ENCODE results near the gene ZNF816. TPM values are rescaled to one million over a fixed set of nuclear protein-coding genes. Genes with fewer than 3 reads are reported as not detected.
A peak's percentile ranks its signal among the peaks of the same experiment; 100 is the strongest.

The ZNF816 gene
- total RNA-seq (2014; rRNA removed; shearing (Covaris generic); ENCODE audit: low replicate concordance): 0.63 and 3.3 TPM in 2 replicates

DNA sequence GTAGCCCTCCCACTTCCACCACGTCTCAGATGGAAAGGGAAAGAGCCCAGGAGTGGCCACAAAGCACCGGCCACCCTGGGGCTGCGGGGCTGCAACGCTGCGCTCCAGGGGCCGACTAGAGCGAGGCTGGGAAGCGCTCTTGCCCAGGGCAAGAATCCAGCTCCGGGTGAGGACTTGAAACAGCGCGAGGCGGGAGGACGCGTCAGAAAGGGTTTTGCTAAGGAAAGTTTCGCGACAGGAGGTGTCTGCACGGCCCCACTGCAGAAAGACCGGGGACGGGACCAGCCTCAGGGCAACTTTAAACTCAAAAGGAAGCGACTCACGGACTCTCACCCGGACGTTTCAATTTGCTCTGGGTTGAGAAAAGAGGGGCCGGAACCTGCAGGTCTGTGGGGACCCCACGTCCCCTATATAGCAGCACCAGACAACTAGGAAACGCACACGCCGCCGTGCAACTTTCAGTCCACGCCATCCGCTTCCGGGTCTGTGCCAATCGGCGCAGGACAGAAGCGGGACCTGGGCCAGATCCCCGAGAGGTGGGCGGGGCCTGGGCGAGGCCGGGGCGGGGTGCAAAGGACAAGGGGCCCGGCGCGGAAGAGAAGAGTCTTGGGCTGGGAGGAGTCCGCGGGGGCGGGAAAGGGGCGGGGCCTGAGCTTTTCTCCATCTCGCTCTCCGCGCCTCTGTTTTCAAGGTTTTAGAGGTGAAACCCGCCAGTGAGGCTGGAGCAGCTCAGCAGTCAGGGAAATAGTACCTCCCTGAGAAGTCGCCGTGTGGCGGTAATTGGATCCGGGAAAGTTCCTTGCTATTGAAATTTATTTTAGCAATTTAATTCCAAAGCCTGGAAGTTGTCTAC lies at the start of gene ZNF816:
TSS of gene ZNF816 (minus strand) at position 488 of the 853 bp plus-strand sequence. CDS start 6,792 bp downstream, outside the sequence.
- Histone ChIP-seq H3K27me3 (no peaks in the 10 kb centered on the region), H3K9me3 (peaks cover 5% of the 10 kb centered on the region; the same call in 1 of the 2 replicates), H3K4me3 (peak within 1 kb of the TSS; percentile 55), H3K36me3 (no peaks in the 10 kb centered on the region)
- DNase-seq: peak; percentile 93

DNA sequence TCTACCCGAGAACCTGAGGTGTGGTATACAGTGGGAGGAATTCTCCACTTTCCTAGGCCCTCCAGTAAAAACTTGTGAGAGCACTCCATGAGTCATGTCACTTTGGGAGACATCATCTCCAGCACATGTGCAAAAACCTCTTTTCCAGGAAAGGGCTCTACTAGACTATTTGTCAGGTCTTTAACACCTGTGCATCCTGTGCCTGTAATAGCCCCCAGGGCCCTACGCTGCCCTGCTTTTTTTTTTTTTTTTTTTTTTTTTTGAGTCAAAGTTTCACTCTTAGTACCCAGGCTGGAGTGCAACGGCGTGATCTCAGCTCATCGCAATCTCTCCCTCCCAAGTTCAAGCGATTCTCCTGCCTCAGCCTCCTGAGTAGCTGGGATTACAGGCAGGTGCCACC lies 49.3 kb upstream of the ZNF816 start:
- no peak for DNase-seq
- H3K4me3 ChIP-seq: no peak overlapping the region
- no peaks in the 10 kb centered on the region for H3K27me3 ChIP-seq
- no peaks in the 10 kb centered on the region for H3K9me3 ChIP-seq
- no peaks in the 10 kb centered on the region for H3K36me3 ChIP-seq

GRCh38 chr19:53010494-53010893 lies 47.8 kb upstream of the ZNF816 start:
- H3K36me3 ChIP-seq: no peaks in the 10 kb centered on the region
- no peaks in the 10 kb centered on the region for H3K27me3 ChIP-seq
- H3K4me3 ChIP-seq: no peak overlapping the region
- no peak for DNase-seq
- H3K9me3 ChIP-seq: no peaks in the 10 kb centered on the region

- H3K4me3 ChIP-seq: no peak overlapping the region
- H3K36me3 ChIP-seq: no peaks in the 10 kb centered on the region
- H3K27me3 ChIP-seq: no peaks in the 10 kb centered on the region
- no peaks in the 10 kb centered on the region for H3K9me3 ChIP-seq
- DNase-seq: no peak
These were observed 45.5 kb upstream of the ZNF816 start for GRCh38 chr19:53008061-53008778.

DNA sequence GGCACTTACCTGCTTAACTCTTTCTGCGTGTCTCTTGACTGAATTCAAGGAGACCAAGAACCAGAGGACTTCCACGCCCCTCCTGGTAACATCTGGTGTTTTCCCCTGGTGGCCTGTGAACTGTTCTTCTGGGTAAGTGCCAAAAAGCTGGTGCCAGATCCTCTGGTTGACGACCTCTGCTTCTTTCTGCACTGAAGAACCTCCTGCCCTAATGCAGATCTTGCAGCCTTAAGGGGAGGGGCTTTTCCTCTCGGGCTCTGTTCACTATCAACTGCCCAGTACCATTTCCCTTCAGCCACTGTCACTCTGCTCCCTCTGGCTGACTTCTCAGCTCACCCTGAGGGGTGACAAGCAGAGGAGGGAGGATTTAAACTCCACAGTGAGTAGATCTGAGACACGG lies 44.9 kb upstream of the ZNF816 start:
- no peaks in the 10 kb centered on the region for H3K27me3 ChIP-seq
- H3K4me3 ChIP-seq: no peak overlapping the region
- 0 out of 2 replicates have a peak, but pooled peaks cover 2% of the 10 kb centered on the region for H3K9me3 ChIP-seq
- DNase-seq: no peak
- no peaks in the 10 kb centered on the region for H3K36me3 ChIP-seq

- H3K36me3 ChIP-seq: no peaks in the 10 kb centered on the region
- H3K4me3 ChIP-seq: no peak overlapping the region
- H3K9me3 ChIP-seq: 0 out of 2 replicates have a peak, but pooled peaks cover 2% of the 10 kb centered on the region
- DNase-seq: no peak
- H3K27me3 ChIP-seq: no peaks in the 10 kb centered on the region
These were observed 44.5 kb upstream of the ZNF816 start for GRCh38 chr19:53007200-53007599.

DNA sequence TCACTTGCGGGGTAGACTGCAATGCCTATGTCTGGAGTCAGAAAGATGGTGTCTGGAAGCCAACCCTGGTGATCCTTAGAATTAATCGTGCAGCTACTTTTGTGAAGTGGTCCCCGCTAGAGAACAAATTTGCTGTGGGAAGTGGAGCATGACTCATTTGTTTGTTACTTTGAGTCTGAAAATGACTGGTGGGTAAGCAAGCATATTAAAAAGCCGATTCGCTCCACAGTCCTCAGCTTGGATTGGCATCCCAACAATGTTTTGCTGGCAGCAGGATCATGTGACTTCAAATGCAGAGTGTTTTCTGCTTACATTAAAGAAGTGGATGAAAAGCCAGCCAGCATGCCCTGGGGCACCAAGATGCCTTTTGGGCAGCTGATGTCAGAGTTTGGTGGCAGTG lies 41.6 kb upstream of the ZNF816 start:
- Histone ChIP-seq H3K4me3 (no peak overlapping the region), H3K36me3 (no peaks in the 10 kb centered on the region), H3K9me3 (peaks cover 2% of the 10 kb centered on the region; the same call in 1 of the 2 replicates), H3K27me3 (no peaks in the 10 kb centered on the region)
- no peak for DNase-seq

DNA sequence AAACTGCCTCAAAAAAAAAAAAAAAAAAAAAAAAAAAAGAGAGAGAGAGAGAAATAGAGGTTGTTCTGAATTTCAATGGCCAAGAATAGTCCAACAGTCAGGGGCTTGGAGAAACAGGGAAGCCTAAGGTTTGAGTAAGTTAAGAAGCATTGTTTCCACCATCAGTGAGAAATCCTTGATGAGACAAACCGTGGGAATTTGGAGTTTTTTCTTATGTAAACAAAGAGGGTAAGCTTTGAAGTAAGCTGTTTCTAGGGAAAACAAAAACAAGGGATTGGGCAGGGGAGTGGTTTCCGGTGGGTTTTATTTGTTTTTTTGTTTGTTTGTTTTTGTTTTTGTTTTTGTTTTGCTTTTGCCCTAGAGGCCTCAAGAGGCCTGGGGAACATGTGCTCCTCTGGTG lies 39.8 kb upstream of the ZNF816 start:
- H3K4me3 ChIP-seq: no peak overlapping the region
- no peaks in the 10 kb centered on the region for H3K27me3 ChIP-seq
- DNase-seq: no peak
- H3K36me3 ChIP-seq: no peaks in the 10 kb centered on the region
- peaks cover 2% of the 10 kb centered on the region; the same call in 1 of the 2 replicates for H3K9me3 ChIP-seq

DNA sequence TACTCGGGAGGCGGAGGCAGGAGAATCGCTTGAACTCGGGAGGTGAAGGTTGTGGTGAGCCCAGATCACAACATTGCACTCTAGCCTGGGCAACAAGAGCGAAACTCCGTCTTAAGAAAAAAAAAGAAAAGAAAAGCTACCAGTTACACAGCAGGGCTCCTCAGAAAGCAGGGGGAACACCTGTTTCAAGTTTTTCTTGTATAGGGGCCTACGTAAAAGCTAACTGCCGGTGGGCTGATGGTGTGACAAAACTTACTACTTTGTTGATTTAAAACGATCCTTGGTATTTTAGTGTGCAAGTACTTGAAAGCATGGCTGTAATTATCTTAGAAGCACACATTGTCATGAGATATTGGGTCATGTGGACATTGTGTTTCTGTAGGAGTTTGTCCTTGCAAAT lies 35.3 kb upstream of the ZNF816 start:
- peaks cover 6% of the 10 kb centered on the region; the same call in 1 of the 2 replicates for H3K9me3 ChIP-seq
- H3K4me3 ChIP-seq: no peak overlapping the region
- DNase-seq: no peak
- H3K36me3 ChIP-seq: no peaks in the 10 kb centered on the region
- no peaks in the 10 kb centered on the region for H3K27me3 ChIP-seq

- no peaks in the 10 kb centered on the region for H3K36me3 ChIP-seq
- no peaks in the 10 kb centered on the region for H3K27me3 ChIP-seq
- peaks cover 5% of the 10 kb centered on the region; the same call in 1 of the 2 replicates for H3K9me3 ChIP-seq
- H3K4me3 ChIP-seq: no peak overlapping the region
- DNase-seq: no peak
These were observed 33.0 kb upstream of the ZNF816 start for GRCh38 chr19:52995711-52996110.

- no peaks in the 10 kb centered on the region for H3K36me3 ChIP-seq
- H3K9me3 ChIP-seq: peaks cover 5% of the 10 kb centered on the region
- no peaks in the 10 kb centered on the region for H3K27me3 ChIP-seq
- peak overlapping the region; percentile 33 for H3K4me3 ChIP-seq
- peak; percentile 68 for DNase-seq
These were observed 30.9 kb upstream of the ZNF816 start for GRCh38 chr19:52993342-52994178.

GRCh38 chr19:52992109-52993004 lies 29.7 kb upstream of the ZNF816 start:
- H3K4me3 ChIP-seq: no peak overlapping the region
- no peaks in the 10 kb centered on the region for H3K36me3 ChIP-seq
- H3K27me3 ChIP-seq: no peaks in the 10 kb centered on the region
- no peak for DNase-seq
- H3K9me3 ChIP-seq: peaks cover 7% of the 10 kb centered on the region

DNA sequence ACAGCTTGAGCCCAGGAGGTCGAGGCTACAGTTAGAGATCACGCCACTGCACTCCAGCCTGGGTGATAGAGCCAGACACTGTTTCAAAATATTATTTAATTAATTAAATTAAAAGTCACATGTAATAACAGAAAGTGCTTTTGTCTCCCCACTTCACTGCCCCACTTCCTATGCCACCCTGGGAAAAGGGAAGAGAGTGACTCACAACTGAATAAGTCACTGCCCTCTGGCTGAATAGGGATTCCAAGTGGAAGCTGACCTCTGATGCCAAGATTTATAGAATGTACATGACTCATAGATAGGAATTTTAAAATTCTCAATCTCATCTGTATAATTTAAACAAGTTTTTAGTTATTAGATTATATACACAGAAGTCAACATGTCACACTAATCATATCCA lies 28.8 kb upstream of the ZNF816 start:
- DNase-seq: peak; percentile 71
- Histone ChIP-seq H3K9me3 (peaks cover 14% of the 10 kb centered on the region), H3K4me3 (peak overlapping the region; percentile 11; the same call in 1 of the 2 replicates), H3K27me3 (no peaks in the 10 kb centered on the region), H3K36me3 (no peaks in the 10 kb centered on the region)

GRCh38 chr19:52990759-52991418 lies 28.2 kb upstream of the ZNF816 start:
- Histone ChIP-seq H3K27me3 (no peaks in the 10 kb centered on the region), H3K36me3 (no peaks in the 10 kb centered on the region), H3K4me3 (peak overlapping the region; percentile 11; the same call in 1 of the 2 replicates), H3K9me3 (peaks cover 14% of the 10 kb centered on the region)
- DNase-seq: peak; percentile 26

DNA sequence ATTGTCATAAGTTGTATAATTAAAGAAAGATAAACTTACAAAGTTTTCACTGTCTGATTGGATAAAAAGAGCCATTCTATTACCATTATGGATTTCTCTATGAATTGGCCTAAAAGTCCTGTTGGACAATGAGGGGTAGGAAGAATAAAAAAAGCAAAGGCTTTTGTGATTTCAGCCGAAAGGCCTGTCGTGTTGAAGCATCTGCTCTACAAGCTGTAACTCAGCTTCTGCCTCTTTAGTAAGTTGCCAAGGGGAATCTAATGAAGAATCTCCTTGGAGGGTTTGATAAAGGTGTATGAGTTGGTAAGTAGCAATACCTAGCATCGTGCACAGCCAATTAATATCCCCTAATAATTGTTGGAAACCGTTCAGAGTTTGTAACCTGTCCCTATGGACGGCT lies 25.8 kb upstream of the ZNF816 start:
- no peak for DNase-seq
- H3K27me3 ChIP-seq: no peaks in the 10 kb centered on the region
- H3K36me3 ChIP-seq: no peaks in the 10 kb centered on the region
- no peak overlapping the region for H3K4me3 ChIP-seq
- H3K9me3 ChIP-seq: peaks cover 21% of the 10 kb centered on the region

All from MG63 (cell line).